GM12873 (cell line): ENCODE measurements around the gene RAET1G.

ENCODE experiments used
- TF ChIP-seq, protein P1 (sequence below): IDR thresholded peaks from 2 replicates; pipeline ENCODE4 v1.5.1; 2012; ENCODE audit warnings: low read depth, mild to moderate bottlenecking, moderate library complexity, low read length, control low read depth; ENCODE audit not compliant: insufficient read depth; ENCODE audit errors: missing control alignments

The RAET1G gene

GRCh38 chr6:149931501-149931900 lies 8.6 kb upstream of the RAET1G start:
- TF ChIP-seq, protein P1, sequence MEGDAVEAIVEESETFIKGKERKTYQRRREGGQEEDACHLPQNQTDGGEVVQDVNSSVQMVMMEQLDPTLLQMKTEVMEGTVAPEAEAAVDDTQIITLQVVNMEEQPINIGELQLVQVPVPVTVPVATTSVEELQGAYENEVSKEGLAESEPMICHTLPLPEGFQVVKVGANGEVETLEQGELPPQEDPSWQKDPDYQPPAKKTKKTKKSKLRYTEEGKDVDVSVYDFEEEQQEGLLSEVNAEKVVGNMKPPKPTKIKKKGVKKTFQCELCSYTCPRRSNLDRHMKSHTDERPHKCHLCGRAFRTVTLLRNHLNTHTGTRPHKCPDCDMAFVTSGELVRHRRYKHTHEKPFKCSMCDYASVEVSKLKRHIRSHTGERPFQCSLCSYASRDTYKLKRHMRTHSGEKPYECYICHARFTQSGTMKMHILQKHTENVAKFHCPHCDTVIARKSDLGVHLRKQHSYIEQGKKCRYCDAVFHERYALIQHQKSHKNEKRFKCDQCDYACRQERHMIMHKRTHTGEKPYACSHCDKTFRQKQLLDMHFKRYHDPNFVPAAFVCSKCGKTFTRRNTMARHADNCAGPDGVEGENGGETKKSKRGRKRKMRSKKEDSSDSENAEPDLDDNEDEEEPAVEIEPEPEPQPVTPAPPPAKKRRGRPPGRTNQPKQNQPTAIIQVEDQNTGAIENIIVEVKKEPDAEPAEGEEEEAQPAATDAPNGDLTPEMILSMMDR = no peak

DNA sequence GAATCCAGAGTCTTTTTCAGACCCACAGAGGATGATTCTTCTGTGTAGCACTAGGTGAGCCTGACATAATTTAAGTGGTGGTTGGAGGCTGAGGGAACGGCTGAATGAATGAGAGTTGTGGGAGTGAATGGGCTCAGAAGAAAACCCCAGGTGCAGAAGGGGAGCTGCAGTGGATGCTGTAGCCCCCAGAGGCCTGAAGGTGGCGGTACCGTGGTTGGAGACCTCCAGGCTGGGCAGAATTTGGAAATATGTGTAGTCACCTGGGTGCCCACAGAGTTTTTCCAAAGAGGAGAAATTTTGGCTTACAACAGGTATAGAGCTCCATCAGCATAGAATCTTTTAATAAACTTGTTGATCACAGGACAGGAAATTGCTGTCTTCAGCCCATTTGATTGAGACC lies 6.5 kb upstream of the RAET1G start:
- TF ChIP-seq, protein P1 = peak; percentile 54

GRCh38 chr6:149925974-149926777 lies 3.3 kb upstream of the RAET1G start:
- TF ChIP-seq, protein P1 = peak; percentile 85

DNA sequence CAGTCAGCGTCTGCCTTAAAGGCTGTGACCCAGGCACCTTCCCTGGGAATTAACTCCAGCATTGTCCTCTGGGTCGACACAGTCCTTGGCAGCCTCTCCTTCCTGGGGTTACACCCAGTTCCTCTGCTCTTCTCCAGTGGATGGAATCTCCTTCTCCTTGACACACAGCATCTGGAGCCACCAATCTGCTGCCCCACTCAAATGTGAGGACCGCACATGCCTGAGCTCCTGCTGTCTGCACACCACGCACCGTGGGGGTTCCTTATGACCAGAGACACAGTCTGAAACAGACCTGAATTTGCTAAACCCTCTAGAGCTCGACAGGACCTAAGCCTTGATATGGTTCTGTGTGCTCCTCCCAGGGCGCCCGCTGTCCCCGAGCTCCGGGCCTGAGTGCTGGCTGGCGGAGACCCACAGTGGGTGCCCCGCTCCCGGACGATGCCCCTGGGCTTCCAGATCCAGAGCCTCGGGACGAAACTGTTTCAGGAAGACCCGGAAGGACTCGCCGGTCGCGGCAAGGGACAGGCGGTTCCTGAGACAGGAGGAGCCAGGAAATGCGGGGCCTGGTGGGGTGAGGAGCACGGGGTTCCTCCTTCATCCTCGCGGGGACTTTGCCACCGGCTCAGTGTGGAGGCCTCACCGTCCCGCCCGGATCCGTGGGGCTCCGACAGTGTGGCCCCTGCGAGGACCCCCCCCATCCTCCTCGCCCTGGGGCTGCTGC lies 2.5 kb upstream of the RAET1G start:
- TF ChIP-seq, protein P1 = no peak

DNA sequence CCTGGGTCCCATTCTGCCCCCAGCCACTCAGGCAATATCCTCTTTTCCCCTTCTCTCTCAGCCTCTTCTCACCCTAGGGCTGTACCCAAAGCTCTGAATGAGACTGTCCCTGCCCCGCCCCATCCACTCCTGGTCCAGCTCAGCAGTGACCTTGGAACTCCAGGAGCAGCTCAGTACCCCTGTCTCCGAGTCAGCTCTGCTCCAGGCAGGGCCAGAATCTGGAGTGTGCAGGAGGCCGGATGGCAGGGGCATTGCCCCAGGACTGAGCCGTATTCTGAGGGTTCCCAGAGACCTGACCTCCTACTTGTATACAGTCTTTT lies 2.0 kb upstream of the RAET1G start:
- TF ChIP-seq, protein P1 = no peak

DNA sequence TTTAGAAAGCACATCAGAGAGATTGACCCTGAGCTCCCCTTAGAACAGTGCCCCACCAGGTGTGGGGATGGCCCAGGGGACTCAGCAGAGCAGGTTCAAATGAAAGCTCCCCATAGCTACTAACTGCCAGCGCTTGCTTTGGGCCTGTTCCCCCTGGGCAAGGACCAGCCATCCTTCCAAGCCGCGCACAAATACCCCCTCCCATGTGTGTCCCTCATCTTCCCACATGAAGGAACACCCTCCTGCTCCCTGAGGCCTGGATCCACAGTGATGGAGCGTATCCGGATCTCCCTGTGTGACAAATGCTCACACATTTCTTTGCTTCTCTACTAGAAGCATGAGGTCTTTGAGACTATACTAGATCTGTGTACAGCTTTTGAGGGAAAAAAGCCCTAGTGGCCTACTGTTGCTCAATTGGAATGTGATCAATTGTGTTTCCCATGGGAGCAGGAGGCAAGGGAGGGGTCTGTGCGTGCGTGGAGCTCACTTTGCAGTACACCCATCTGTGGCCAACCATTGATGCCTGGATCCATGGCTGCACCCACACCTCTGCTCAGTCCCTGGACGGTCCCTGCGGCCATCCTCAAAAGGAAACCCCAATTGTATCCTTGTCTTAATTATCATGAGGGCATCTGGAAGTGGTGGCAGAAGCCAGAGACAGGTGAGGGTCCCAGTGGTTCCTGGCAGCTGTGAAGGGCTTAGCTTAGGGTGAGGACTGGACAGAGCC lies 1.4 kb upstream of the RAET1G start:
- TF ChIP-seq, protein P1 = no peak
